Measurements from ENCODE around the gene FHL2. TPM values are rescaled to one million over a fixed set of nuclear protein-coding genes. Genes with fewer than 3 reads are reported as not detected.

The FHL2 gene
- total and polyA plus RNA-seq, 2 experiments from 2014 or later = 17.9 to 18.8 TPM

- Histone ChIP-seq H3K4me3 (no peak overlapping the region), H3K27me3 (no peaks in the 10 kb centered on the region), H3K36me3 (replicated peaks; ENCODE audit: insufficient read depth, low read depth) (no peaks in the 10 kb centered on the region), H3K9me2 (replicated peaks; ENCODE audit: insufficient read depth) (no peaks in the 10 kb centered on the region), H3K4me2 (no peak overlapping the region), H3K9me3 (ENCODE audit: low read depth) (no peaks in the 10 kb centered on the region), H3K27ac (no peak overlapping the region), H3K79me2 (no peaks in the 10 kb centered on the region), H4K20me1 (ENCODE audit: insufficient read depth, poor library complexity, severe bottlenecking) (no peaks in the 10 kb centered on the region), H2AFZ (no peak overlapping the region), H3K4me1 (ENCODE audit: insufficient read depth) (no peaks in the 10 kb centered on the region)
- WGBS (ENCODE audit: low lambda C conversion rate, missing lambda C conversion rate) = 97% methylated on average over 4 of the region's 4 CpGs
- no peak for DNase-seq (ENCODE audit: low spot score)
- TF ChIP-seq CTCF (IDR thresholded peaks at IDR 0.05; ENCODE audit: poor library complexity) (no peak), EZH2phosphoT487 (IDR thresholded peaks at IDR 0.05; ENCODE audit: low read depth, severe bottlenecking, unreplicated experiment) (no peak)
These were observed 19.9 kb downstream of the FHL2 start for GRCh38 chr2:105378921-105379383.

- Histone ChIP-seq H4K20me1 (ENCODE audit: insufficient read depth, poor library complexity, severe bottlenecking) (no peaks in the 10 kb centered on the region), H3K79me2 (no peaks in the 10 kb centered on the region), H3K4me1 (ENCODE audit: insufficient read depth) (no peaks in the 10 kb centered on the region), H3K36me3 (replicated peaks; ENCODE audit: insufficient read depth, low read depth) (no peaks in the 10 kb centered on the region), H3K4me2 (no peak overlapping the region), H2AFZ (no peak overlapping the region), H3K4me3 (no peak overlapping the region), H3K27ac (no peak overlapping the region), H3K9me3 (ENCODE audit: low read depth) (no peaks in the 10 kb centered on the region), H3K9me2 (replicated peaks; ENCODE audit: insufficient read depth) (no peaks in the 10 kb centered on the region), H3K27me3 (no peaks in the 10 kb centered on the region)
- TF ChIP-seq EZH2phosphoT487 (IDR thresholded peaks at IDR 0.05; ENCODE audit: low read depth, severe bottlenecking, unreplicated experiment) = no peak
- TF ChIP-seq CTCF (IDR thresholded peaks at IDR 0.05; ENCODE audit: poor library complexity) = no peak
- no peak for TF ChIP-seq EZH2 (IDR thresholded peaks at IDR 0.05; ENCODE audit: borderline replicate concordance)
- DNase-seq (ENCODE audit: low spot score) = no peak
- WGBS (ENCODE audit: low lambda C conversion rate, missing lambda C conversion rate) = 73% methylated on average over 12 of the region's 12 CpGs
These were observed 20.5 kb downstream of the FHL2 start for GRCh38 chr2:105378276-105378840.

GRCh38 chr2:105377871-105378270 is 21.0 kb downstream of the FHL2 start:
- Histone ChIP-seq H3K9me2 (replicated peaks; ENCODE audit: insufficient read depth) (no peaks in the 10 kb centered on the region), H3K79me2 (no peaks in the 10 kb centered on the region), H4K20me1 (ENCODE audit: insufficient read depth, poor library complexity, severe bottlenecking) (no peaks in the 10 kb centered on the region)

More at GRCh38 chr2:105377871-105378270, 21.0 kb downstream of the FHL2 start:
- DNase-seq (ENCODE audit: low spot score) = no peak
- Histone ChIP-seq H3K4me3 (no peak overlapping the region), H3K4me1 (ENCODE audit: insufficient read depth) (no peaks in the 10 kb centered on the region), H3K27ac (no peak overlapping the region), H3K36me3 (replicated peaks; ENCODE audit: insufficient read depth, low read depth) (no peaks in the 10 kb centered on the region), H3K27me3 (no peaks in the 10 kb centered on the region), H3K4me2 (no peak overlapping the region), H3K9me3 (ENCODE audit: low read depth) (no peaks in the 10 kb centered on the region), H2AFZ (no peak overlapping the region)
- TF ChIP-seq EZH2 (IDR thresholded peaks at IDR 0.05; ENCODE audit: borderline replicate concordance) (no peak), CTCF (IDR thresholded peaks at IDR 0.05; ENCODE audit: poor library complexity) (peak; percentile 29)
- WGBS (ENCODE audit: low lambda C conversion rate, missing lambda C conversion rate) = 95% methylated on average over 3 of the region's 3 CpGs

All from hepatocyte (in vitro differentiated cells).